ENCODE data around the gene PSMB3.

The PSMB3 gene

DNA sequence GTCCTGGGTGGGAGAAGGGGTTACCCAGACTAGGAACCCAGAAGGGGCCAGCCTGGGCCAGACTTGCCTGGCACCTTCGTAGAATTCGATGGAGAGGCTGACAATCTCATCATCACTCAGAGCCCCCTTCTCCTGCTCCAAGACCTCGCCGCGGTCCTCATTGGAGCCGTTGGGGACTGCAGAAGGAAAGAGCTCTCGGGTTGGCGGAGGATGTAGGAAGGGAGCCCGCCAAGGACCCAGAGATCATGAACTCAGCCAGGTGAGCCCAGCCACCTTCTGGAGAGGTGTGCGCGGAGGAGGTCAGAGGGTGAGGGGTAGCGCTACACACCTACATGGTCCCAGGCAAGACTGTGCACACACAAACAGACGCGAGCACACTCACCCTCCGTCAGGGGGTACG, 13.9 kb upstream of the PSMB3 start:
- no peaks in the 10 kb centered on the region for H3K27me3 Mint-ChIP-seq
- H3K9me3 Mint-ChIP-seq (ENCODE audit: low read depth), result no peaks in the 10 kb centered on the region
- no peak overlapping the region for H3K27ac Mint-ChIP-seq

DNA sequence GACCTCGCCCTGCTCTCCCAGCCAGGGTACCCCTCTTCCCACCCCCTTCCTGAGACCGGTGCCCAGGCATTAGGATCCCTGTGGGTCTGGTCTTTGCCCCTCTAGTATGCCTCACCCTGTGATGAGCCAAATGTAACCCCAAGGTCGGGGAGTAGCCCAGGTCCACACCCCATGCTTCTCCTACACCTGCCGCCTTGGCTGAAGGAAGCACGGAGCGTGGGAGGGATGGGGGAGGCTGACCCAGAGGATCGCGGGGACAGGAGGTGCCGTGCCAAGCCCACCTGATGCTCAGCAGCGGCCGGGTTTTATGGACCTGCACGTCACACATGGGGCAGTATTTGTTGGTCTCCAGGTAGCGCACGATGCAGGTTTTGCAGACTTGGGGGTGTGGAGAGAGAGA, 13.2 kb upstream of the PSMB3 start:
- H3K9me3 Mint-ChIP-seq (ENCODE audit: low read depth), result no peaks in the 10 kb centered on the region

More for the DNA sequence above, 13.9 kb upstream of the PSMB3 start:
- H3K36me3 Mint-ChIP-seq, result no peaks in the 10 kb centered on the region
- no peak overlapping the region for H3K4me3 Mint-ChIP-seq
- H3K4me1 Mint-ChIP-seq (ENCODE audit: low read depth), result peaks cover 17% of the 10 kb centered on the region

GRCh38 chr17:38740044-38740443, 12.5 kb upstream of the PSMB3 start:
- Mint-ChIP-seq H3K9me3 (ENCODE audit: low read depth) (no peaks in the 10 kb centered on the region), H3K27ac (no peak overlapping the region), H3K4me1 (ENCODE audit: low read depth) (peaks cover 5% of the 10 kb centered on the region), H3K27me3 (no peaks in the 10 kb centered on the region), H3K4me3 (no peak overlapping the region), H3K36me3 (no peaks in the 10 kb centered on the region)

More for the DNA sequence above, 13.2 kb upstream of the PSMB3 start:
- H3K27me3 Mint-ChIP-seq, result no peaks in the 10 kb centered on the region
- no peak overlapping the region for H3K4me3 Mint-ChIP-seq
- H3K36me3 Mint-ChIP-seq, result no peaks in the 10 kb centered on the region
- H3K4me1 Mint-ChIP-seq (ENCODE audit: low read depth), result peaks cover 12% of the 10 kb centered on the region
- no peak overlapping the region for H3K27ac Mint-ChIP-seq

GRCh38 chr17:38740806-38741205, 11.7 kb upstream of the PSMB3 start:
- H3K4me3 Mint-ChIP-seq, result no peak overlapping the region
- no peak overlapping the region for H3K27ac Mint-ChIP-seq

GRCh38 chr17:38741461-38741860, 11.1 kb upstream of the PSMB3 start:
- H3K36me3 Mint-ChIP-seq, result no peaks in the 10 kb centered on the region
- no peak overlapping the region for H3K27ac Mint-ChIP-seq
- peaks cover 6% of the 10 kb centered on the region for H3K4me1 Mint-ChIP-seq (ENCODE audit: low read depth)
- H3K9me3 Mint-ChIP-seq (ENCODE audit: low read depth), result no peaks in the 10 kb centered on the region
- H3K27me3 Mint-ChIP-seq, result peaks cover 5% of the 10 kb centered on the region
- no peak overlapping the region for H3K4me3 Mint-ChIP-seq

More at GRCh38 chr17:38740806-38741205, 11.7 kb upstream of the PSMB3 start:
- Mint-ChIP-seq H3K36me3 (no peaks in the 10 kb centered on the region), H3K27me3 (no peaks in the 10 kb centered on the region), H3K4me1 (ENCODE audit: low read depth) (no peaks in the 10 kb centered on the region), H3K9me3 (ENCODE audit: low read depth) (no peaks in the 10 kb centered on the region)

DNA sequence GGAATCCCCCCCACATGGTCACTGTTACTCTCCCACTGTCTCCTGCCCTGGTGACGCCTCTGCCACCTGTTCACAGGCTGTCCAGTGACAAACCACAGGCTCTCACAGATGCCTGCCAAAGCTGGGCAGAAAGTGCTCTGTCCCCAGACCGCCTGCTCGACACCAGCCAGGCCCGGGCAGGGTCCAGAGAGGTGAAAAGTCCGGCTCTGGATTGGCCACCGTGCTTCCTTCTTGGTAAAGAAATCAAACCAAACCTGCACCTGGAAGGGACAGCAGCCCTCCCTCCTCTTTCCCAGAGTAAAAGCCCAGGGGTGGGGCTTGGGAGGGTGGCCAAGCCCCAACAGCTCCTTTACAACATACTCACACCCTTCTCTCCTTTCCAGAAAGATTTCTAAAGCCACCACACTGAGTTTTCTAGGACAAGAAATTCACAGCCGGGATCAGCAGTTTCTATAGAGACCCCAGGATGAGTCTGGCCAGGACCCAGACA, 10.6 kb upstream of the PSMB3 start:
- H3K4me1 Mint-ChIP-seq (ENCODE audit: low read depth), result peaks cover 11% of the 10 kb centered on the region
- no peaks in the 10 kb centered on the region for H3K9me3 Mint-ChIP-seq (ENCODE audit: low read depth)
- H3K36me3 Mint-ChIP-seq, result no peaks in the 10 kb centered on the region
- no peak overlapping the region for H3K4me3 Mint-ChIP-seq
- H3K27ac Mint-ChIP-seq, result no peak overlapping the region
- H3K27me3 Mint-ChIP-seq, result peaks cover 6% of the 10 kb centered on the region

DNA sequence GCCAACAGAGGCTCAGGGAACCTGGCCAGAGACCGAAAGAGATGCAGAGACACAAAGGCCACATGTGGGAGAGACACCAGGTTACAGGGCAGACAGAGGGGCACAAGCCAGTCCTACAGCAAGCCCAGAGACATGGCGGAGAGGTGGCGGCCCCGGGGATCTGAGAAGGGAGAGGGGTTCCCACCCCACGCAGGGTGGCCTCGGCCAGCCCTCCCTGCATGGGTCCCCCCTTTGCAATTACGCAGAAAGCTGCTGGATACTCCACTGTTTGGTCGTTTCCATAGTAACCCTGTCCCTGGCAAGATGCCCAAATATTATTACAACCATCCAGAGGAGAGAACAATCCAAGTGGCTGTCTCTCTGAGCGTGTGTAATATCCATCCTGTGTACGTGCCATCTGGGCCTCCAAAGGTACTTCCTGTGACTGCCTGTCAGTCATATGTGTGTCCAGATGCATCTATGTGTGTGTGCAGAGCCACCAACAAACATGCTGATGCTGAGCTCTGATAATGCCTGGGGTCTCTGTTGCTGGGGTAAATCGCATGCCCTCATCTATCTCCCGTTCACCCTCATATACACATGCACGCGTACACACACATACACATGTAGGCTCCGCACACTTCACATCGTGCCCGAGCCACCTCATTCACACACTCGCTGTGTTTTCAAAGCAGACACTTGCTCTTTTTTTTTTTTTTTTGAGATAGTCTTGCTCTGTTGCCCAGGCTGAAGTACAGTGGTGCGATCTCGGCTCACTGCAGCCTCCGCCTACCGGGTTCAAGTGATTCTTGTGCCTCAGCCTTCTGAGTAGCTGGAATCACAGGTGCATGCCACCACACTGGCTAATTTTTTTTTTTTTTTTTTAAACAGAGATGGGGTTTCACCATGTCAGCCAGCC, 9.9 kb upstream of the PSMB3 start:
- H3K9me3 Mint-ChIP-seq (ENCODE audit: low read depth), result no peaks in the 10 kb centered on the region
- H3K36me3 Mint-ChIP-seq, result no peaks in the 10 kb centered on the region
- H3K4me1 Mint-ChIP-seq (ENCODE audit: low read depth), result peaks cover 11% of the 10 kb centered on the region
- H3K27ac Mint-ChIP-seq, result no peak overlapping the region
- H3K27me3 Mint-ChIP-seq, result peaks cover 6% of the 10 kb centered on the region
- no peak overlapping the region for H3K4me3 Mint-ChIP-seq

- Mint-ChIP-seq H3K4me1 (ENCODE audit: low read depth) (peaks cover 11% of the 10 kb centered on the region), H3K9me3 (ENCODE audit: low read depth) (no peaks in the 10 kb centered on the region), H3K27ac (no peak overlapping the region), H3K4me3 (no peak overlapping the region), H3K36me3 (no peaks in the 10 kb centered on the region), H3K27me3 (peaks cover 6% of the 10 kb centered on the region)
Observed at GRCh38 chr17:38743556-38744171, 8.9 kb upstream of the PSMB3 start.

DNA sequence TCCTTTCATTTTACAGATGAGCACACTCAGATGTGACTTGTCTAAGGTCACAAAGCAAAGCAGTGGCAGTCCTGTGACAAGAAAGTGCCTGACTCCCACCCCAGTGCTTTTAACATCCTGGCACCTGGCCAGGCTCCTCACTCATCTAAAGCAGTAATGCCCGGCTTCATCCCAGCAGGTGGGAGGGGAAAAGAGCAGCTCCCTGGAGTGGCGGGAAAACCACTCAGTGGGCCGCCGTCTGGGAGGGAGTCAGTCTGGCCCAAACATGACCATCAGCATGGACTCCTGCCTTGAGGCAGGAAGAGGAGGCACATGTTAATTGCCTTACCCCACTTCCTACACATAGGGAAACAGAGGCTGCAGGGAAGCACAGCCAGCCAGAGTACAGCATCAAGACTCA, 7.0 kb upstream of the PSMB3 start:
- Mint-ChIP-seq H3K4me3 (peak overlapping the region; percentile 15), H3K4me1 (ENCODE audit: low read depth) (peaks cover 20% of the 10 kb centered on the region), H3K27ac (no peak overlapping the region), H3K27me3 (peaks cover 6% of the 10 kb centered on the region), H3K36me3 (no peaks in the 10 kb centered on the region), H3K9me3 (ENCODE audit: low read depth) (no peaks in the 10 kb centered on the region)

GRCh38 chr17:38746004-38746848, 6.3 kb upstream of the PSMB3 start:
- H3K27ac Mint-ChIP-seq, result no peak overlapping the region
- H3K36me3 Mint-ChIP-seq, result no peaks in the 10 kb centered on the region
- H3K9me3 Mint-ChIP-seq (ENCODE audit: low read depth), result no peaks in the 10 kb centered on the region
- peaks cover 27% of the 10 kb centered on the region for H3K4me1 Mint-ChIP-seq (ENCODE audit: low read depth)
- H3K4me3 Mint-ChIP-seq, result peak overlapping the region; percentile 69
- H3K27me3 Mint-ChIP-seq, result peaks cover 6% of the 10 kb centered on the region

- peaks cover 33% of the 10 kb centered on the region for H3K4me1 Mint-ChIP-seq (ENCODE audit: low read depth)
- peak overlapping the region; percentile 69 for H3K4me3 Mint-ChIP-seq
- H3K36me3 Mint-ChIP-seq, result no peaks in the 10 kb centered on the region
- H3K9me3 Mint-ChIP-seq (ENCODE audit: low read depth), result no peaks in the 10 kb centered on the region
- H3K27me3 Mint-ChIP-seq, result peaks cover 7% of the 10 kb centered on the region
- H3K27ac Mint-ChIP-seq, result no peak overlapping the region
Observed at GRCh38 chr17:38746849-38747462, 5.6 kb upstream of the PSMB3 start.

DNA sequence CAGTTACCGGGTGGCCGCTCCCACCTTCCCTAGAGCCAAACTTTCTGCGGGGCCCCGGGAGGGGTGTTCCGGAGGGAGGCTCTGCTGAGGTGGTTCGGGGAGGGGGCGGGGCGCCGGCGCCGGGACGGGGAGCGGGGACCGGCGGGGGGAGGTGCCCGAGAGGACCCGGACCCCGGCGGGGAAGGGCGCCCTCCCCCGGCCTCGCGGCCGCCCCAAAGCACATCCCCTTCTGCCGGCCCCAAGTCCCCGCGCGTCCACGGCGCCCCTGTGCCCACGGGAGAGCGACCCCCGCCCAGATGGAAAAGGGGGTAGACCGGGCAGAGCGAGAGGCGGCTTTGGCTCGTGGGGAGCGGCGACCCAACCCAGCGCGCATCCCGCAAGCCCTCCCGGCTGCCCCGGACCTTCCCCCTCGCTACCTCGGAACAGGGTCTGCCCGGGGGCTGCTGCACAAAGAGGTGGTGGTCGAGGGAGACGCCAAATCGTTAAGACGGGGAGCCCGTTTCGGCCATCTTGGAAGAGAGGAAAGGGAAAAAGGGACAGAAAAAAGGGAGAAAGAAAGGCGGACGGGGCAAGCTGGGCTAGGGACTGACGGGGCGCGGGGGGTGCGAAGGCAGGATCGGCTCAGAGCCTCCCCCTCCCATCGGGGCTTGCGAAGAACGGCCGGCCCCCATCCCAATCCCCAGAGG, 4.9 kb upstream of the PSMB3 start:
- Mint-ChIP-seq H3K27me3 (peaks cover 7% of the 10 kb centered on the region), H3K36me3 (peaks cover 1% of the 10 kb centered on the region), H3K9me3 (ENCODE audit: low read depth) (no peaks in the 10 kb centered on the region), H3K4me1 (ENCODE audit: low read depth) (peaks cover 37% of the 10 kb centered on the region), H3K27ac (no peak overlapping the region), H3K4me3 (peak overlapping the region; percentile 78)

DNA sequence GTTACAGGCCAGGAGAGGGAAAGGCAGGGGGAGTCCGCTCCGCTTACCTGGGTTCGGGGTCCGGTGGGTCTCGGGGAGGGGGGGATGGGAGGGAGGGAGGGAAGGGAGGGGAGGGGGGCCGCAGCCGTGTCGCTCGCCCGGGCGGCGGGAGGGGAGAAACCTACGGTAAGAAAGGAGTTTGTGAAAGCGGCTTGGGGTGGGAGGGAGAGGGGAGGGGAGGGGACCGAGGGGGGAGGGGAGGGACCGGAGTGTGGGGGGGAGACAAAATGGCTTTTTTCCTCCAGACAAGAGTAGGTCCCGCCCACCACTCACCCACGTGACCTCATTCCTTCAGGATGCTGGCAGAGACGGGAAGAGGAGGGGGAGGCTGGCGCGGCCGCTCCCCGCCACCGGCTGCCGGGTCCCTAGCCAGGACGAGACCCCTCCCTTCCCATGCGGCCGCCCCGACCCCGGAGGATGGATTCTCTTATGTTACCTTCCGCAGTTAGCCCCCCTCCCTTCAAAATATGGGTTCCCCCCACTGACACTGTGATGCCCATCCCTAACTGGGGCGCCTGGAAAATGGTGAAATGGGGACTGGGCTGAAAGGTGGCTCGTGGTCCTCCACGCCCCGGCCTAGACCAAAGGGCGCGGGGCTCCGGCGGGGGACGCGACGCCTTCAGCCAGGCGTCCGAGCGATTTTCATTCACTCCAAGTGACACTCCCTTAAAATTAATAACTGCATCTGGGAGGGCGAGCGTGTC, 4.2 kb upstream of the PSMB3 start, which contains the start of gene PCGF2:
TSS of gene PCGF2 (minus strand) at position 188 of the 743 bp plus-strand sequence. CDS start 7,934 bp downstream, outside the sequence.
- H3K9me3 Mint-ChIP-seq (ENCODE audit: low read depth), result no peaks in the 10 kb centered on the region
- peak within 1 kb of the TSS; percentile 78 for H3K4me3 Mint-ChIP-seq
- H3K36me3 Mint-ChIP-seq, result peaks cover 2% of the 10 kb centered on the region
- H3K27me3 Mint-ChIP-seq, result peaks cover 7% of the 10 kb centered on the region
- peaks cover 39% of the 10 kb centered on the region for H3K4me1 Mint-ChIP-seq (ENCODE audit: low read depth)
- H3K27ac Mint-ChIP-seq, result no peak within 1 kb of the TSS
